Vagina (tissue), 2 donors: ENCODE results near the gene SORCS1.

Experiments
- POLR2A ChIP-seq, 2 donors: fragments of 450-650 bp; IDR thresholded peaks; one replicate each; pipeline ENCODE4 v1.6.1; 2017; ENCODE audit warnings: antibody characterized with exemption in 2 of 2, mild to moderate bottlenecking in 2 of 2, moderate library complexity in 2 of 2
- TF ChIP-seq, protein P1 (sequence below), 3 experiments: fragments of 450-650 bp in 2 of 3; fragments of 200-600 bp in 1 of 3; sonication (generic) in 1 of 3; IDR thresholded peaks; one replicate each; pipeline ENCODE4 v1.5.1; 2017 to 2019; ENCODE audit warnings: antibody characterized with exemption in 3 of 3, mild to moderate bottlenecking in 2 of 3, moderate library complexity in 2 of 3

DNA sequence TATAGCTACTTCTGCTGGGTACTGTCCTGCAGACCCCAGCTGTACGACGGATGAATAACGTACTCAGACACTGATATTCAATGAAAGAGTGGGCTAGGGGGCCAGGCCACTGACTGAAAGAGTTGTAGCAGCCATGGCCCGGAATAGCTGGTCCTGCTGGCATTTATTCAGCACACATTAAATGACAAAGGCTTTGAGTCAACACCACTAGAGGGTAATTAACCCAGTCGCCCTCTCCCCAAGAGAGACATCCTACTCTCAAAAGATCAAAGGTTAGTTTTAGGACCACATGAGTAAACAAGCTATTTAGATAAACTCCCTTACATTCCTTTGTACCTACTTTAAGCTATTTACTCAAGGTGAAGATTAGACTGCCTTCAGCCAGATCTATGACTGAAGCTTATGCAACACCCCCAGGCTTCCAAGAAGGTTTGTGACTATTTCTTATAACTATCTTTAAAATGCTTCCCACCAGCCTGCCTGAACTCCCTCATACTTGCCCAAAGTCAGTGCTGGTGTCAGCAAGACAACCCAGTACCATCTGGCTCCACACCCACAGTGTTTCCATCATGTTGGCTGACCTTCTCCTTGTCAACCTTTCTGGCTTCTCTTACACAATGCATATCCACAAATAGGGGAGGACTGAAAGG lies 629.1 kb downstream of the SORCS1 start:
- TF ChIP-seq, protein P1, sequence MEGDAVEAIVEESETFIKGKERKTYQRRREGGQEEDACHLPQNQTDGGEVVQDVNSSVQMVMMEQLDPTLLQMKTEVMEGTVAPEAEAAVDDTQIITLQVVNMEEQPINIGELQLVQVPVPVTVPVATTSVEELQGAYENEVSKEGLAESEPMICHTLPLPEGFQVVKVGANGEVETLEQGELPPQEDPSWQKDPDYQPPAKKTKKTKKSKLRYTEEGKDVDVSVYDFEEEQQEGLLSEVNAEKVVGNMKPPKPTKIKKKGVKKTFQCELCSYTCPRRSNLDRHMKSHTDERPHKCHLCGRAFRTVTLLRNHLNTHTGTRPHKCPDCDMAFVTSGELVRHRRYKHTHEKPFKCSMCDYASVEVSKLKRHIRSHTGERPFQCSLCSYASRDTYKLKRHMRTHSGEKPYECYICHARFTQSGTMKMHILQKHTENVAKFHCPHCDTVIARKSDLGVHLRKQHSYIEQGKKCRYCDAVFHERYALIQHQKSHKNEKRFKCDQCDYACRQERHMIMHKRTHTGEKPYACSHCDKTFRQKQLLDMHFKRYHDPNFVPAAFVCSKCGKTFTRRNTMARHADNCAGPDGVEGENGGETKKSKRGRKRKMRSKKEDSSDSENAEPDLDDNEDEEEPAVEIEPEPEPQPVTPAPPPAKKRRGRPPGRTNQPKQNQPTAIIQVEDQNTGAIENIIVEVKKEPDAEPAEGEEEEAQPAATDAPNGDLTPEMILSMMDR (IDR thresholded peaks at IDR 0.05) = no peak
- no peak for TF ChIP-seq POLR2A (IDR thresholded peaks at IDR 0.05)
